Lower leg skin (tissue), 4 donors: Measurements from ENCODE around the gene GZF1. TPM values are rescaled to one million over a fixed set of nuclear protein-coding genes. Genes with fewer than 3 reads are reported as not detected.

Source experiments
- DNase-seq, 2 donors: peaks; one replicate each; pipeline ENCODE4 v3.0.0-alpha.2; 2019; ENCODE audit warnings: low spot score in 2 of 2
- H3K4me3 ChIP-seq: fragments of 200-600 bp; sonication (generic); 2 replicates; pipeline ENCODE4 v1.5.1; 2017; ENCODE audit warnings: mild to moderate bottlenecking, low read depth; ENCODE audit not compliant: poor library complexity, severe bottlenecking
- POLR2A ChIP-seq, 2 donors: fragments of 450-650 bp; IDR thresholded peaks; one replicate each; pipeline ENCODE4 v1.6.1; 2016 to 2017; ENCODE audit warnings: antibody characterized with exemption in 2 of 2, mild to moderate bottlenecking in 1 of 2, moderate library complexity in 1 of 2
- WGBS, 2 donors: methylation state at CpG; one replicate each; pipeline ENCODE4 v1.1.5; 2018; 5-methylcytosine and 5-hydroxymethylcytosine counted together
- intact Hi-C: fragments of 100-400 bp; cut with DNase I; formaldehyde crosslinking; loops from one replicate; pipeline ENCODE4 v1.15.0; 2023; ENCODE audit warnings: low total_unique reads
- total RNA-seq, 4 donors: library from RNA; depleted of rRNA; stranded (reverse); fragments of >200 nt; gene quantifications; one replicate each; pipeline ENCODE4 v1.1.0, GENCODE V29; 2016
- TF ChIP-seq, protein P1 (sequence below), 3 donors: fragments of 450-650 bp; IDR thresholded peaks; one replicate each; pipeline ENCODE4 v1.5.1; 2016; ENCODE audit warnings: antibody characterized with exemption in 3 of 3, mild to moderate bottlenecking in 3 of 3, moderate library complexity in 2 of 3

Gene GZF1
- total RNA-seq, 4 donors from 2014 or later: 4.4 to 15.1 (median 13.5) TPM

DNA sequence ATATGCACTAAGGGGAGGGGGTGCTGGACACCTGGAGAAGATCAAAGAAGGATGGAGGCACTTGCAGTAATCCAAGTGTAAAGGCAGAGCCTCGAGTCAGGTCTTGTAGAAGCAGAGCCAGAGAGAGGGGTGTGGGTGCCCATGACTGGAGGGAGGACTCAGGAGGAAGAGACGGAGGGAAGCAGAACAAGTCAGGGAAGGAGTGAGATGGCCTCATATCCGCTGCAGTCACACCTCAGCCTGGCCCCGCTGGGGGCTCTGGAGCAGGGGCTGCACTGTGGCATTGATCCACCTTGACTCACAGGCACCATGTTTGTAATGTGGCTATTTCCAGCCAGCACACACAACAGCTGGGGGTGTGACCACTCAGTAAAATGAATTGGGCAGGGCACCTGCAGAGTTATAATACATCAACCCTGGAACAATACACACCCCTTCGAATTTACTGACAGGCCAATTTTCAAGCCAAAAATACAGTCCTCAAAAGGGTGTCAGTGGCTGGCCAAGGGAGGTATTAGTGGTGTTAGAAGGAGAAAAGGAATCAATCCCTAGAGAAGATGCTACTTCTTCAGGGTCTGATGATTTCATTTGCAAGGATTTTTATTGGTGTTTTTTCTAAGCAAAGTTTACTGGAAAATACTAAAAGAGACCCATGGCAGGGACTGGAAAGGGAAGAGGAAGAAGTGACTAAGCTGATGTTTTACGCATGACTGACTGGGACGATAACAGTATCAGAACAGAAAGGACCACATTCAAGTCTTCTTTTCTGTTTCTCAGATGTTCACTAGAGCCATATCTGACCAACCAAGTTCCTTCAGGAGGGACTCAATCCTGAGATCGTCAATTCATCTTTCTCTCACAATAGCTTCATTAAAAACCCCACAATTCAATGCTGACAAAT is 30.3 kb upstream of the GZF1 start:
- intact Hi-C loops: loop anchor here (10.0 kb wide), 1 partner anchor 277 kb away; no protein-coding TSS in a partner anchor
- DNase-seq: no peak
- no peak overlapping the region for H3K4me3 ChIP-seq
- 70 to 71% methylated on average over 8 of the region's 8 CpGs for WGBS, 2 donors
- no peak for TF ChIP-seq POLR2A (IDR thresholded peaks at IDR 0.05)
- TF ChIP-seq, protein P1, sequence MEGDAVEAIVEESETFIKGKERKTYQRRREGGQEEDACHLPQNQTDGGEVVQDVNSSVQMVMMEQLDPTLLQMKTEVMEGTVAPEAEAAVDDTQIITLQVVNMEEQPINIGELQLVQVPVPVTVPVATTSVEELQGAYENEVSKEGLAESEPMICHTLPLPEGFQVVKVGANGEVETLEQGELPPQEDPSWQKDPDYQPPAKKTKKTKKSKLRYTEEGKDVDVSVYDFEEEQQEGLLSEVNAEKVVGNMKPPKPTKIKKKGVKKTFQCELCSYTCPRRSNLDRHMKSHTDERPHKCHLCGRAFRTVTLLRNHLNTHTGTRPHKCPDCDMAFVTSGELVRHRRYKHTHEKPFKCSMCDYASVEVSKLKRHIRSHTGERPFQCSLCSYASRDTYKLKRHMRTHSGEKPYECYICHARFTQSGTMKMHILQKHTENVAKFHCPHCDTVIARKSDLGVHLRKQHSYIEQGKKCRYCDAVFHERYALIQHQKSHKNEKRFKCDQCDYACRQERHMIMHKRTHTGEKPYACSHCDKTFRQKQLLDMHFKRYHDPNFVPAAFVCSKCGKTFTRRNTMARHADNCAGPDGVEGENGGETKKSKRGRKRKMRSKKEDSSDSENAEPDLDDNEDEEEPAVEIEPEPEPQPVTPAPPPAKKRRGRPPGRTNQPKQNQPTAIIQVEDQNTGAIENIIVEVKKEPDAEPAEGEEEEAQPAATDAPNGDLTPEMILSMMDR (IDR thresholded peaks at IDR 0.05): no peak

DNA sequence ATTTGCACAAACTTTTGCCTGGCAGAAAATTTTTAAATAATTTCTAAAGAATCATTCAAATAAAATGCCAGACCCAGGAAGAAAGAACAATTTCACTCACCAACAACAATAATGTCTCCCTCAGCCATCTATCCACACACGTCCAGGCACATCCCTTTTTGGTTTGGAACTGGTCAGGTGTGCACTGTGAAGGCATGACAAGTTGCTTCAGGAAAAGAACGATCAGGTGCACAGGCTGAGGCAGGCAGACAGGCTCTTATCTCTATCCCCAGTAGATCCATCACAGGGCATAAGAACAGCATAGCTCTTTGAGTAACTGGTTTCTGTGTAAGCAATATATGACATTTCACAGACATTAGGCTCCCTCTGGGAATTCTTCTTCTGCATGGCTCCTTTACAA is 29.5 kb upstream of the GZF1 start:
- TF ChIP-seq, protein P1 (IDR thresholded peaks at IDR 0.05): no peak
- no peak for TF ChIP-seq POLR2A (IDR thresholded peaks at IDR 0.05)
- intact Hi-C loops: loop anchor here (10.0 kb wide), 1 partner anchor 278 kb away; no protein-coding TSS in a partner anchor
- WGBS, 2 donors: 45 to 56% methylated on average over 2 of the region's 2 CpGs
- H3K4me3 ChIP-seq: no peak overlapping the region
- no peak for DNase-seq

DNA sequence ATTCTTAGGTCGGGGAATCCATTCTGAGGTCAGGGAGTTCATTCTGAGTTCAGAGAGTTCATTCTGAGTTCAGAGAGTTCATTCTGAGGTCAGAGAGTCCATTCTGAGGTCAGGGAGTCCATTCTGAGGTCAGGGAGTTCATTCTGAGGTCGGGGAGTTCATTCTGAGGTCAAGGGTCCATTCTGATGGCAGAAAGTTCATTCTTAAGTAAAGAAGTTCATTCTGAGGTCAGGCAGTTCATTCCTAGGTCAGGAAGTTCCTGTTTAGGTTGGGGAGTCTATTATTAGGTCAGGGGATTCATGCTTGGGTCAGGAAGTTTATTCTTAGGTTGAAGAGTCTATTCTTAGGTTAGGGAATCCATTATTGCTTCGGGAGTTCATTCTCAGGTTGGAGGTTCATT is 27.9 kb upstream of the GZF1 start:
- 74 to 76% methylated on average over 3 of the region's 3 CpGs for WGBS, 2 donors
- no peak for DNase-seq
- TF ChIP-seq, protein P1 (IDR thresholded peaks at IDR 0.05): no peak
- TF ChIP-seq POLR2A (IDR thresholded peaks at IDR 0.05): no peak
- intact Hi-C loops: loop anchor here (10.0 kb wide), 1 partner anchor 279 kb away; no protein-coding TSS in a partner anchor
- H3K4me3 ChIP-seq: no peak overlapping the region

DNA sequence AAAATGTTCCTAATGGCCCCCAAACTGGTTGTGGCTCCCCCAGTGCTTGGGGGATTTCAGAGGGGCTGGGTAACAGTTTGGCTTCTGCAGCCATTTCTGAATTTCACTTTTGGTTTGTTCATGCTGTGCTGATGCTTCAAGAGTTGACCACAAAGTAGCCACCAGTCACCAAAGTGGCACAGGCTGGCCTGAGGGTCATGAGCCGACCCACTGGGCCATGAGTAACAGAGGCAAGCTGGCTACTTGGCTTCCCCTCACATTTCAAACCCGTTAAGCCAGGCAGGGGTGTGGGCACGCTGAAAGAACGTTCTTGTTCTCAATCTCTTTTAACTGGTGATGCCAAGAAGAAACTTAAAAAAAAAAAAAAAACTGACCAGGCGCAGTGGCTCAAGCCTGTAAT is 26.5 kb upstream of the GZF1 start:
- TF ChIP-seq POLR2A (IDR thresholded peaks at IDR 0.05): no peak
- TF ChIP-seq, protein P1 (IDR thresholded peaks at IDR 0.05): no peak
- no peak for DNase-seq
- intact Hi-C loops: loop anchor here (10.0 kb wide), 1 partner anchor 281 kb away; no protein-coding TSS in a partner anchor
- WGBS, 2 donors: 82 to 89% methylated on average over 5 of the region's 5 CpGs
- no peak overlapping the region for H3K4me3 ChIP-seq

DNA sequence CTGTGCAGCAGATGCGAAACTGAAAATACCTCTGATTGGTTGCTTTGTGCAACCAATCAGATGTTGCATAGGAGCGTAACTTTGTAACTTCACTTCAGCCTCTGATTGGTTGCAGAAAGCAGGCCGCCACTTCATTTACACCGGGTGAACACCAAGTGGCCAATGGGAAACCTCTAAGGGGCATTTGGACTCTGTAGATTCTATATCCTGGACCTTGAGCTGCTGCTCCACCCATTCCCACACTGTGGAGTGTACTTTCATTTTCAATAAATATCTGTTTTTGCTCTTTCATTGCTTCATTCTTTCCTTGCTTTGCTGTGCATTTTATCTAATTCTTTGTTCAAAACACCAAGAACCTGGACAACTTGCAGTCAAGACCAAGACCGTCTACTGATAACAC is 25.5 kb upstream of the GZF1 start:
- DNase-seq: no peak
- TF ChIP-seq POLR2A (IDR thresholded peaks at IDR 0.05): no peak
- TF ChIP-seq, protein P1 (IDR thresholded peaks at IDR 0.05): no peak
- no peak overlapping the region for H3K4me3 ChIP-seq
- 91 to 95% methylated on average over 5 of the region's 5 CpGs for WGBS, 2 donors
- intact Hi-C loops: loop anchor here (10.0 kb wide), 1 partner anchor 282 kb away; no protein-coding TSS in a partner anchor
